KMS-11 (cell line): ENCODE measurements around the gene GRK4.

Experiments
- H2AFZ ChIP-seq: fragments of 200-600 bp; sonication (generic); 2 replicates; pipeline ENCODE4 v1.6.1; 2016; ENCODE audit warnings: antibody characterized with exemption, mixed run types, low read depth
- H3K27ac ChIP-seq: fragments of 200-600 bp; sonication (generic); 2 replicates; pipeline ENCODE4 v1.6.1; 2016; ENCODE audit warnings: mild to moderate bottlenecking, mixed run types
- H3K27me3 ChIP-seq: fragments of 200-600 bp; sonication (generic); 2 replicates; pipeline ENCODE4 v1.6.1; 2017; ENCODE audit warnings: mild to moderate bottlenecking, low read depth, mixed run types, moderate library complexity; ENCODE audit not compliant: insufficient read depth
- H3K36me3 ChIP-seq: fragments of 200-600 bp; sonication (generic); 2 replicates; pipeline ENCODE4 v1.6.1; 2017; ENCODE audit warnings: mild to moderate bottlenecking, mixed run types; ENCODE audit not compliant: insufficient read depth
- H3K4me1 ChIP-seq: fragments of 200-600 bp; sonication (generic); 2 replicates; pipeline ENCODE4 v1.6.1; 2016; ENCODE audit warnings: mild to moderate bottlenecking, low read depth, mixed run types; ENCODE audit not compliant: poor library complexity, severe bottlenecking
- H3K4me2 ChIP-seq: fragments of 200-600 bp; sonication (generic); 2 replicates; pipeline ENCODE4 v1.7.0; 2016; ENCODE audit warnings: mild to moderate bottlenecking, mixed run types
- H3K4me3 ChIP-seq: fragments of 200-600 bp; sonication (generic); IDR thresholded peaks from 2 replicates; pipeline ENCODE4 v1.6.1; 2017; ENCODE audit warnings: low read depth, low read length, mixed read lengths; ENCODE audit not compliant: insufficient read depth
- H3K79me2 ChIP-seq: fragments of 200-600 bp; sonication (generic); 2 replicates; pipeline ENCODE4 v1.6.1; 2016; ENCODE audit warnings: low read depth, mixed run types; ENCODE audit not compliant: insufficient read depth
- H3K9ac ChIP-seq: fragments of 200-600 bp; sonication (generic); 2 replicates; pipeline ENCODE4 v1.6.1; 2016; ENCODE audit warnings: mild to moderate bottlenecking, mixed run types
- H4K20me1 ChIP-seq: fragments of 200-600 bp; sonication (generic); 2 replicates; pipeline ENCODE4 v1.6.1; 2016; ENCODE audit warnings: mild to moderate bottlenecking, mixed run types; ENCODE audit not compliant: insufficient read depth
- CTCF ChIP-seq: fragments of 200-600 bp; sonication (generic); conservative IDR thresholded peaks from 2 replicates; pipeline ENCODE4 v1.6.1; 2017; ENCODE audit warnings: low read depth, mild to moderate bottlenecking, antibody characterized with exemption, low read length, moderate library complexity, mixed read lengths

The GRK4 gene

GRCh38 chr4:2934077-2934812 lies 29.1 kb upstream of the GRK4 start:
- H2AFZ ChIP-seq, result no peak overlapping the region

GRCh38 chr4:2934813-2935761 lies 28.3 kb upstream of the GRK4 start:
- TF ChIP-seq CTCF, result no peak
- H4K20me1 ChIP-seq, result no peaks in the 10 kb centered on the region
- peak overlapping the region; percentile 33; the same call in 1 of the 2 replicates for H3K27ac ChIP-seq
- peak overlapping the region; percentile 44; the same call in 1 of the 2 replicates for H3K9ac ChIP-seq
- H3K4me3 ChIP-seq, result peak overlapping the region; percentile 52
- H2AFZ ChIP-seq, result peak overlapping the region; percentile 44
- no peaks in the 10 kb centered on the region for H3K27me3 ChIP-seq
- peak overlapping the region; percentile 54 for H3K4me2 ChIP-seq
- H3K36me3 ChIP-seq, result no peaks in the 10 kb centered on the region
- no peaks in the 10 kb centered on the region for H3K79me2 ChIP-seq
- peaks cover 5% of the 10 kb centered on the region for H3K4me1 ChIP-seq

More at GRCh38 chr4:2934077-2934812, 29.1 kb upstream of the GRK4 start:
- no peak for TF ChIP-seq CTCF
- no peak overlapping the region for H3K27ac ChIP-seq
- no peak overlapping the region for H3K4me3 ChIP-seq
- H3K4me2 ChIP-seq, result no peak overlapping the region
- H4K20me1 ChIP-seq, result no peaks in the 10 kb centered on the region
- H3K79me2 ChIP-seq, result no peaks in the 10 kb centered on the region
- H3K9ac ChIP-seq, result no peak overlapping the region
- H3K27me3 ChIP-seq, result no peaks in the 10 kb centered on the region
- H3K36me3 ChIP-seq, result no peaks in the 10 kb centered on the region
- H3K4me1 ChIP-seq, result peaks cover 5% of the 10 kb centered on the region

- H3K36me3 ChIP-seq, result no peaks in the 10 kb centered on the region
Measured at GRCh38 chr4:2935762-2936743, 27.3 kb upstream of the GRK4 start.

More at GRCh38 chr4:2935762-2936743, 27.3 kb upstream of the GRK4 start:
- Histone ChIP-seq H3K4me2 (peak overlapping the region; percentile 54), H4K20me1 (no peaks in the 10 kb centered on the region), H3K27ac (peak overlapping the region; percentile 33; the same call in 1 of the 2 replicates), H3K9ac (peak overlapping the region; percentile 44; the same call in 1 of the 2 replicates), H3K4me3 (peak overlapping the region; percentile 36), H3K4me1 (peaks cover 5% of the 10 kb centered on the region), H2AFZ (no peak overlapping the region), H3K79me2 (no peaks in the 10 kb centered on the region), H3K27me3 (no peaks in the 10 kb centered on the region)
- TF ChIP-seq CTCF, result no peak
